WERI-Rb-1 (cell line): ENCODE results near the gene APOBR.
"Not testable (repeated sequence)": the region's sequence is repeated elsewhere in the genome, so short reads cannot be mapped to it uniquely, and the experiment has no call there.

Experiments
- DNase-seq: peaks from one replicate; pipeline ENCODE4 v3.0.0-alpha.2; 2020
- H3K27ac ChIP-seq: fragments of 250-450 bp; sonication (Bioruptor Pico); 2 replicates; pipeline ENCODE4 v1.5.1; 2020; ENCODE audit warnings: mild to moderate bottlenecking, moderate library complexity
- H3K27me3 ChIP-seq: fragments of 250-450 bp; sonication (Bioruptor Pico); 2 replicates; pipeline ENCODE4 v1.5.1; 2021; ENCODE audit warnings: mild to moderate bottlenecking, low read depth, moderate library complexity; ENCODE audit not compliant: insufficient read depth, severe bottlenecking
- H3K36me3 ChIP-seq: fragments of 250-450 bp; sonication (Bioruptor Pico); 2 replicates; pipeline ENCODE4 v1.5.1; 2020; ENCODE audit warnings: mild to moderate bottlenecking, moderate library complexity
- H3K4me3 ChIP-seq: 2 replicates; pipeline ENCODE4 v1.5.1; 2011; ENCODE audit warnings: low read depth, mild to moderate bottlenecking, control low read depth, low read length
- H3K9me3 ChIP-seq: fragments of 250-450 bp; sonication (Bioruptor Pico); 2 replicates; pipeline ENCODE4 v1.5.1; 2021; ENCODE audit warnings: mild to moderate bottlenecking, moderate library complexity; ENCODE audit not compliant: severe bottlenecking
- TF ChIP-seq, protein P1 (sequence below): IDR thresholded peaks from 2 replicates; pipeline ENCODE4 v1.5.1; 2011; ENCODE audit warnings: low read depth, mild to moderate bottlenecking, control low read depth, inconsistent platforms, low read length

APOBR gene

DNA sequence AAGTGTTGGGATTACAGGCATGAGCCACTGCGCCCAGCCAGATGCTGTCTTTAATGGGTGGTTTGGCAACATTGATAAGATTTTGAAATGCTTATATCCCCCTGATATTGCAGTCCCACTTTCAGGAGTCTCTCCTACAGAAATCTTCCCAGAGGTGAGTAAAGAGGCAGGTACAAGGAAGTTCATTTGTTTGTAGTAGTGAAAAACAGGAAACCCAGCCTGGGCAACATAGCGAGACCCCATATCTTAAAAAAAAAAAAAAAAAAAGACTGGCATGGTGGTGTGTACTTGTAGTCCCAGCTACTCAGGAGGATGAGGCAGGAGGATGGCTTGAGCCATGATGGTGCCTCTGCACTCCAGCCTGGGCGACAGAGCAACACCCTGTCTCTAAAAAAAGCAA lies 50.6 kb downstream of the APOBR start:
- H3K27ac ChIP-seq, result no peak overlapping the region
- no peak for DNase-seq
- H3K9me3 ChIP-seq, result no peaks in the 10 kb centered on the region
- no peaks in the 10 kb centered on the region for H3K27me3 ChIP-seq
- no peaks in the 10 kb centered on the region for H3K36me3 ChIP-seq
- no peak overlapping the region for H3K4me3 ChIP-seq
- TF ChIP-seq, protein P1, sequence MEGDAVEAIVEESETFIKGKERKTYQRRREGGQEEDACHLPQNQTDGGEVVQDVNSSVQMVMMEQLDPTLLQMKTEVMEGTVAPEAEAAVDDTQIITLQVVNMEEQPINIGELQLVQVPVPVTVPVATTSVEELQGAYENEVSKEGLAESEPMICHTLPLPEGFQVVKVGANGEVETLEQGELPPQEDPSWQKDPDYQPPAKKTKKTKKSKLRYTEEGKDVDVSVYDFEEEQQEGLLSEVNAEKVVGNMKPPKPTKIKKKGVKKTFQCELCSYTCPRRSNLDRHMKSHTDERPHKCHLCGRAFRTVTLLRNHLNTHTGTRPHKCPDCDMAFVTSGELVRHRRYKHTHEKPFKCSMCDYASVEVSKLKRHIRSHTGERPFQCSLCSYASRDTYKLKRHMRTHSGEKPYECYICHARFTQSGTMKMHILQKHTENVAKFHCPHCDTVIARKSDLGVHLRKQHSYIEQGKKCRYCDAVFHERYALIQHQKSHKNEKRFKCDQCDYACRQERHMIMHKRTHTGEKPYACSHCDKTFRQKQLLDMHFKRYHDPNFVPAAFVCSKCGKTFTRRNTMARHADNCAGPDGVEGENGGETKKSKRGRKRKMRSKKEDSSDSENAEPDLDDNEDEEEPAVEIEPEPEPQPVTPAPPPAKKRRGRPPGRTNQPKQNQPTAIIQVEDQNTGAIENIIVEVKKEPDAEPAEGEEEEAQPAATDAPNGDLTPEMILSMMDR, result no peak

DNA sequence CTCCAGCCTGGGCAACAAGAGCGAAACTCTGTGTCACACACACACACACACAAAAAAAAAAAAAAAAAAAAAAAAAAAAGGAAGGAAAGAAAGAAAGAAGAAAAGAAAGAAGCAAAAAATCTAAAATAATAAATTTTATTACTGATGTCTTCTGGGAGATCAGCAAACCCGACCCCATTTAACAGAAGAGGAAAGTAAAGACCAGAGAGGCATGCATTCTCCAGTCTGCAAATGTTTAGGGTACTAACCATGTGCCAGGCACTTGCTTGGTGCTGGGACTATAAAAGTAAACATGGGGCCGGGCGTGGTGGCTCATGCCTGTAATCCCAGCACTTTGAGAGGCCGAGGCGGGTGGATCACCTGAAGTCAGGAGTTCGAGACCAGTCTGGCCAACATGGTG lies 51.5 kb downstream of the APOBR start:
- not testable (repeated sequence) for H3K36me3 ChIP-seq, H3K4me3 ChIP-seq, H3K27me3 ChIP-seq, H3K27ac ChIP-seq, H3K9me3 ChIP-seq, DNase-seq

DNA sequence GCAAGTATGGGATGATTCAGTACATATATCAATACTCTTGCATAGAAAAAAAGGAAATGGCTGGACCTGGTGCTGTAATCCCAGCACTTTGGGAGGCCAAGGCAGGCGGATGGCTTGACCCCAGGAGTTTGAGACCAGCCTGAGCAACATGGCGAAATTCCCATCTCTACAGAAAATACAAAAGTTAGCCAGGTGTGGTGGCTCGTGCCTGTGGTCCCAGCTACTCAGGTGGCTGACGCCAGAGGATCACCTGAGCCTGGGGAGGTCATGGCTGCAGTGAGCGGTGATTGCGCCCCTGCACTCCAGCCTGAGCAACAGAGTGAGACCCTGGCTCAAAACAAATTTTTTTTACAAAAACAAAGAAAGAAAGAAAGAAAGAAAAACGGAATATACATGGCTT lies 52.2 kb downstream of the APOBR start:
- no peaks in the 10 kb centered on the region for H3K27me3 ChIP-seq
- H3K27ac ChIP-seq, result no peak overlapping the region
- TF ChIP-seq, protein P1, result no peak
- H3K4me3 ChIP-seq, result no peak overlapping the region
- H3K9me3 ChIP-seq, result no peaks in the 10 kb centered on the region
- H3K36me3 ChIP-seq, result no peaks in the 10 kb centered on the region
- no peak for DNase-seq

DNA sequence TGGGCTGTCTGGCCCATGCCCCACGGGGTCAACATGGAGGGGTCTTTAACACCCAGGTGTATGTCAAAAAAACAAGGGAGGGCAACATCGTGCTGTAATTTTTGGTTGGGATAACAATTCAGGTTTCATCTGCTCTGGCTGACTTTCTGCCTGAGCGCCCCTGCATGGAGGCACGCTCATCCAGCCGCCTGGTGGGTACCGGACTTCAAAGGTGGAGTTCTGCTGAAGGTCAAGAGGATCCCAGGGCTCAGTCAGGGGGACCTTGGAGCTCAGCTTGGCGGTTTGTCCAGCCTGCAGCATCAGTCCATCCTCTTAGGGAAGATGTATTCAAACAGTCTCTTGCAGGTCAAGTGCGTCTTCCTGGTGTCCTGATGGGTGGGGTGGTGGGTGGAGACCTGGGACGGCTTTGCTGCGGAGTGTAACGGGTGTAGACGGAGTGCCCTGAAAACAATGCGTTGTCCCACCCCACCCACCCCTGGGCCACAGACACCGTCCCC lies 53.9 kb downstream of the APOBR start:
- no peak for DNase-seq
- TF ChIP-seq, protein P1, result no peak
- Histone ChIP-seq H3K4me3 (no peak overlapping the region), H3K9me3 (no peaks in the 10 kb centered on the region), H3K36me3 (no peaks in the 10 kb centered on the region), H3K27me3 (no peaks in the 10 kb centered on the region), H3K27ac (no peak overlapping the region)
